ENCODE data around the gene LRIT1.
"Not testable (repeated sequence)": the region's sequence is repeated elsewhere in the genome, so short reads cannot be mapped to it uniquely, and the experiment has no call there.

DNA sequence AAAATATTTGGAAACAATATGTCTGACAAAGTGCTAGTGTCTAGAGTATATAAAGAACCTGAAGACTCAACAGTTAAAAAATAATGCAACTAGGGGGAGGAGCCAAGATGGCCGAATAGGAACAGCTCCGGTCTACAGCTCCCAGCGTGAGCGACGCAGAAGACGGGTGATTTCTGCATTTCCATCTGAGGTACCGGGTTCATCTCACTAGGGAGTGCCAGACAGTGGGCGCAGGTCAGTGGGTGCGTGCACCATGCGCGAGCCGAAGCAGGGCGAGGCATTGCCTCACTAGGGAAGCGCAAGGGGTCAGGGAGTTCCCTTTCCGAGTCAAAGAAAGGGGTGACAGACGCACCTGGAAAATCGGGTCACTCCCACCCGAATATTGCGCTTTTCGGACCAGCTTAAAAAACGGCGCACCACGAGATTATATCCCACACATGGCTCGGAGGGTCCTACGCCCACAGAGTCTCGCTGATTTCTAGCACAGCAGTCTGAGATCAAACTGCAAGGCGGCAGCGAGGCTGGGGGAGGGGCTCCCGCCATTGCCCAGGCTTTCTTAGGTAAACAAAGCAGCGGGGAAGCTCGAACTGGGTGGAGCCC, 38.6 kb upstream of the LRIT1 start:
- TF ChIP-seq, protein P1, sequence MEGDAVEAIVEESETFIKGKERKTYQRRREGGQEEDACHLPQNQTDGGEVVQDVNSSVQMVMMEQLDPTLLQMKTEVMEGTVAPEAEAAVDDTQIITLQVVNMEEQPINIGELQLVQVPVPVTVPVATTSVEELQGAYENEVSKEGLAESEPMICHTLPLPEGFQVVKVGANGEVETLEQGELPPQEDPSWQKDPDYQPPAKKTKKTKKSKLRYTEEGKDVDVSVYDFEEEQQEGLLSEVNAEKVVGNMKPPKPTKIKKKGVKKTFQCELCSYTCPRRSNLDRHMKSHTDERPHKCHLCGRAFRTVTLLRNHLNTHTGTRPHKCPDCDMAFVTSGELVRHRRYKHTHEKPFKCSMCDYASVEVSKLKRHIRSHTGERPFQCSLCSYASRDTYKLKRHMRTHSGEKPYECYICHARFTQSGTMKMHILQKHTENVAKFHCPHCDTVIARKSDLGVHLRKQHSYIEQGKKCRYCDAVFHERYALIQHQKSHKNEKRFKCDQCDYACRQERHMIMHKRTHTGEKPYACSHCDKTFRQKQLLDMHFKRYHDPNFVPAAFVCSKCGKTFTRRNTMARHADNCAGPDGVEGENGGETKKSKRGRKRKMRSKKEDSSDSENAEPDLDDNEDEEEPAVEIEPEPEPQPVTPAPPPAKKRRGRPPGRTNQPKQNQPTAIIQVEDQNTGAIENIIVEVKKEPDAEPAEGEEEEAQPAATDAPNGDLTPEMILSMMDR (IDR thresholded peaks at IDR 0.05; ENCODE audit: extremely low read depth in 1 of 2, insufficient read depth in 1 of 2, low read depth in 1 of 2, low read length in 2 of 2), result not testable (repeated sequence)
- TF ChIP-seq EZH2 (IDR thresholded peaks at IDR 0.05; ENCODE audit: borderline replicate concordance, low read depth, low read length, severe bottlenecking); GATA2 (IDR thresholded peaks at IDR 0.05; ENCODE audit: insufficient read depth, insufficient read length, low read depth, low read length): not testable (repeated sequence)
